HepG2 (cell line): ENCODE measurements around the gene MBLAC1. TPM values are rescaled to one million over a fixed set of nuclear protein-coding genes. Genes with fewer than 3 reads are reported as not detected.

Source experiments
- CBFB ChIP-seq: sonication (generic); formaldehyde crosslinking; IDR thresholded peaks from 2 replicates; pipeline ENCODE4 v1.4.0; 2020; ENCODE audit warnings: missing genetic modification reagents
- FOXJ3 ChIP-seq: sonication (generic); formaldehyde crosslinking; IDR thresholded peaks from 2 replicates; pipeline ENCODE4 v1.4.0; 2020; ENCODE audit warnings: missing genetic modification reagents, mild to moderate bottlenecking, borderline replicate concordance
- MLXIP ChIP-seq: sonication (generic); formaldehyde crosslinking; IDR thresholded peaks from 2 replicates; pipeline ENCODE4 v1.9.0; 2021; ENCODE audit warnings: missing genetic modification reagents, borderline replicate concordance
- REPIN1 ChIP-seq: sonication (generic); formaldehyde crosslinking; IDR thresholded peaks from 2 replicates; pipeline ENCODE4 v1.8.0; 2022; ENCODE audit warnings: missing genetic modification reagents, low read depth, mild to moderate bottlenecking, borderline replicate concordance
- ZC3H13 ChIP-seq: sonication (generic); formaldehyde crosslinking; IDR thresholded peaks from 2 replicates; pipeline ENCODE4 v1.8.1; 2023; ENCODE audit warnings: mild to moderate bottlenecking, missing genetic modification reagents, moderate library complexity
- ZNF180 ChIP-seq: sonication (generic); formaldehyde crosslinking; IDR thresholded peaks from 2 replicates; pipeline ENCODE4 v1.4.0; 2020; ENCODE audit warnings: low read depth, missing genetic modification reagents, borderline replicate concordance
- ZNF20 ChIP-seq: sonication (generic); formaldehyde crosslinking; IDR thresholded peaks from 2 replicates; pipeline ENCODE4 v1.4.0; 2020; ENCODE audit warnings: mild to moderate bottlenecking, moderate library complexity, missing genetic modification reagents
- ZNF280B ChIP-seq: sonication (generic); formaldehyde crosslinking; IDR thresholded peaks from 2 replicates; pipeline ENCODE4 v1.5.0; 2020; ENCODE audit warnings: missing genetic modification reagents, mild to moderate bottlenecking, borderline replicate concordance
- ZNF407 ChIP-seq: sonication (generic); formaldehyde crosslinking; IDR thresholded peaks from one replicate; pipeline ENCODE4 v1.5.1; 2020; ENCODE audit warnings: mild to moderate bottlenecking, missing genetic modification reagents; ENCODE audit errors: not compliant biosample characterization
- ZNF431 ChIP-seq: sonication (generic); formaldehyde crosslinking; IDR thresholded peaks from 2 replicates; pipeline ENCODE4 v1.9.0; 2022; ENCODE audit warnings: missing genetic modification reagents, low read depth, mild to moderate bottlenecking, borderline replicate concordance
- ZNF549 ChIP-seq: sonication (generic); formaldehyde crosslinking; IDR thresholded peaks from 2 replicates; pipeline ENCODE4 v1.5.0; 2020; ENCODE audit warnings: missing genetic modification reagents
- ZNF652 ChIP-seq: IDR thresholded peaks from 2 replicates; pipeline ENCODE4 v1.6.1; 2016; ENCODE audit warnings: low read depth, borderline replicate concordance
- ZNF704 ChIP-seq: sonication (generic); formaldehyde crosslinking; IDR thresholded peaks from 2 replicates; pipeline ENCODE4 v1.8.1; 2023; ENCODE audit warnings: mild to moderate bottlenecking, inconsistent platforms, moderate library complexity, missing genetic modification reagents, borderline replicate concordance
- polyA plus RNA-seq, 8 experiments: library from polyadenylated mRNA; depleted of rRNA in 3 of 8; stranded (reverse) in 7 of 8; unstranded in 1 of 8; fragments of >200 nt; fragmentation: Illumina TruSeq in 4 of 8; extraction: Trizol in 4 of 8; gene quantifications; 2 replicates each; pipeline versions ENCODE4 v1.2.1 to v1.2.3, GENCODE V29; 2011 to 2016; ENCODE audit warnings: low read depth in 4 of 8, missing spikeins in 1 of 8, mixed read lengths in 1 of 8; ENCODE audit not compliant: insufficient read depth in 1 of 8
- total RNA-seq, 5 experiments: library from RNA; depleted of rRNA; stranded (reverse); fragments of >200 nt; fragmentation: Illumina TruSeq; extraction: Trizol; gene quantifications; 2 replicates each; pipeline ENCODE4 v1.2.3, GENCODE V29; 2016; ENCODE audit warnings: low read depth in 1 of 5

MBLAC1 gene
- total and polyA plus RNA-seq, 2 of the 13 experiments (the other 11 are each of a cell fraction or from before 2014, with no cell fraction given) = 0.79 to 2.1 TPM

- TF ChIP-seq ZNF704 (CRISPR knock-in tag) = peak; percentile 27; the same call in 1 of the 2 replicates
- peak; percentile 66; the same call in 1 of the 2 replicates for TF ChIP-seq REPIN1 (CRISPR knock-in tag)
- TF ChIP-seq ZNF180 (CRISPR knock-in tag) = no peak
- TF ChIP-seq MLXIP (CRISPR knock-in tag) = no peak
- peak; percentile 50; the same call in 1 of the 2 replicates for TF ChIP-seq FOXJ3 (CRISPR knock-in tag)
- no peak for TF ChIP-seq ZNF280B (CRISPR knock-in tag)
- TF ChIP-seq ZNF549 (CRISPR knock-in tag) = no peak
- 0 out of 2 replicates have a peak, but pooled peaks have one; percentile 68 for TF ChIP-seq ZNF431 (CRISPR knock-in tag)
- TF ChIP-seq ZC3H13 = no peak; the same call in 1 of the 2 replicates
- peak; percentile 88 for TF ChIP-seq CBFB
- TF ChIP-seq ZNF407 (CRISPR knock-in tag) = no peak
- TF ChIP-seq ZNF652 (CRISPR knock-in tag) = no peak
- no peak for TF ChIP-seq ZNF20 (CRISPR knock-in tag)
Observed at GRCh38 chr7:100100420-100101015, 26.2 kb upstream of the MBLAC1 start (continued).
